Dermis blood vessel endothelial cell (primary cell): ENCODE data around the gene FAM193A. TPM values are rescaled to one million over a fixed set of nuclear protein-coding genes. Genes with fewer than 3 reads are reported as not detected.
A peak's percentile ranks its signal among the peaks of the same experiment; 100 is the strongest.
"Not testable (repeated sequence)": the region's sequence is repeated elsewhere in the genome, so short reads cannot be mapped to it uniquely, and the experiment has no call there.

Experiments used
- DNase-seq: peaks from one replicate; pipeline ENCODE4 v3.0.0; 2010
- total RNA-seq: library from RNA; depleted of rRNA; stranded (reverse); fragments of >200 nt; gene quantifications from 2 replicates; pipeline ENCODE4 v1.2.3, GENCODE V29; 2014

FAM193A gene
- total RNA-seq, 1 donor from 2014 or later = 12.4 TPM

- DNase-seq = no peak
Observed at GRCh38 chr4:2574009-2574408, 37.6 kb downstream of the FAM193A start.

- DNase-seq = no peak
Observed at GRCh38 chr4:2574863-2575262, 38.4 kb downstream of the FAM193A start.

- DNase-seq = no peak
Observed at GRCh38 chr4:2576290-2576689, 39.8 kb downstream of the FAM193A start.

- no peak for DNase-seq
Observed at GRCh38 chr4:2578106-2578505, 41.7 kb downstream of the FAM193A start.

- no peak for DNase-seq
Observed at GRCh38 chr4:2579910-2580309, 43.5 kb downstream of the FAM193A start.

- DNase-seq = no peak
Observed at GRCh38 chr4:2583092-2583491, 46.6 kb downstream of the FAM193A start.

GRCh38 chr4:2583517-2583916 lies 47.1 kb downstream of the FAM193A start:
- DNase-seq = no peak

GRCh38 chr4:2586502-2586901 lies 50.1 kb downstream of the FAM193A start:
- DNase-seq = no peak

- no peak for DNase-seq
Observed at GRCh38 chr4:2587213-2587823, 50.9 kb downstream of the FAM193A start.

GRCh38 chr4:2588259-2588658 lies 51.8 kb downstream of the FAM193A start:
- DNase-seq = no peak

- no peak for DNase-seq
Observed at GRCh38 chr4:2591189-2591588, 54.7 kb downstream of the FAM193A start.

- DNase-seq = not testable (repeated sequence)
Observed at GRCh38 chr4:2592014-2592413, 55.6 kb downstream of the FAM193A start.

- DNase-seq = no peak
Observed at GRCh38 chr4:2592572-2592971, 56.1 kb downstream of the FAM193A start.

GRCh38 chr4:2593003-2593402 lies 56.6 kb downstream of the FAM193A start:
- no peak for DNase-seq

GRCh38 chr4:2595436-2595835 lies 59.0 kb downstream of the FAM193A start:
- DNase-seq = no peak

- DNase-seq = no peak
Observed at GRCh38 chr4:2595952-2596552, 59.6 kb downstream of the FAM193A start.

GRCh38 chr4:2596611-2597010 lies 60.2 kb downstream of the FAM193A start:
- no peak for DNase-seq

GRCh38 chr4:2598511-2599303 lies 62.3 kb downstream of the FAM193A start:
- DNase-seq = peak; percentile 55

- DNase-seq = no peak
Observed at GRCh38 chr4:2599304-2599654, 62.8 kb downstream of the FAM193A start.

GRCh38 chr4:2600878-2601277 lies 64.4 kb downstream of the FAM193A start:
- DNase-seq = no peak

GRCh38 chr4:2604614-2605013 lies 68.2 kb downstream of the FAM193A start:
- no peak for DNase-seq

GRCh38 chr4:2606960-2607506 lies 70.6 kb downstream of the FAM193A start:
- DNase-seq = no peak

- DNase-seq = no peak
Observed at GRCh38 chr4:2607822-2608221, 71.4 kb downstream of the FAM193A start.

GRCh38 chr4:2608291-2608690 lies 71.8 kb downstream of the FAM193A start:
- no peak for DNase-seq
